NB4 (cell line): ENCODE data around the gene ZNF892.

Experiments used
- DNase-seq: peaks from one replicate; pipeline ENCODE4 v3.0.0; 2010; ENCODE audit warnings: low read depth
- H3K4me3 ChIP-seq: one replicate; pipeline ENCODE4 v1.5.1; 2011; ENCODE audit warnings: mild to moderate bottlenecking, low read depth, low read length, moderate library complexity
- MAX ChIP-seq: IDR thresholded peaks from 2 replicates; pipeline ENCODE4 v1.6.1; 2011; ENCODE audit warnings: low read depth, low read length
- MYC ChIP-seq: IDR thresholded peaks from 2 replicates; pipeline ENCODE4 v1.6.1; 2011; ENCODE audit warnings: low read depth, low read length
- POLR2A ChIP-seq: IDR thresholded peaks from 2 replicates; pipeline ENCODE4 v1.6.1; 2011; ENCODE audit warnings: mild to moderate bottlenecking; ENCODE audit not compliant: insufficient read length; ENCODE audit errors: extremely low read depth
- TF ChIP-seq, protein P1 (sequence below): IDR thresholded peaks from one replicate; pipeline ENCODE4 v1.5.1; 2012; ENCODE audit warnings: low read depth, low read length

ZNF892 gene

GRCh38 chr2:95207111-95207961, at the start of gene ZNF892:
Gene ZNF892, plus strand, starts transcription at chr2:95207521. Its CDS starts 295 bp downstream, at chr2:95207816.
- peak; percentile 93 for DNase-seq
- TF ChIP-seq MYC, result no peak
- TF ChIP-seq, protein P1, sequence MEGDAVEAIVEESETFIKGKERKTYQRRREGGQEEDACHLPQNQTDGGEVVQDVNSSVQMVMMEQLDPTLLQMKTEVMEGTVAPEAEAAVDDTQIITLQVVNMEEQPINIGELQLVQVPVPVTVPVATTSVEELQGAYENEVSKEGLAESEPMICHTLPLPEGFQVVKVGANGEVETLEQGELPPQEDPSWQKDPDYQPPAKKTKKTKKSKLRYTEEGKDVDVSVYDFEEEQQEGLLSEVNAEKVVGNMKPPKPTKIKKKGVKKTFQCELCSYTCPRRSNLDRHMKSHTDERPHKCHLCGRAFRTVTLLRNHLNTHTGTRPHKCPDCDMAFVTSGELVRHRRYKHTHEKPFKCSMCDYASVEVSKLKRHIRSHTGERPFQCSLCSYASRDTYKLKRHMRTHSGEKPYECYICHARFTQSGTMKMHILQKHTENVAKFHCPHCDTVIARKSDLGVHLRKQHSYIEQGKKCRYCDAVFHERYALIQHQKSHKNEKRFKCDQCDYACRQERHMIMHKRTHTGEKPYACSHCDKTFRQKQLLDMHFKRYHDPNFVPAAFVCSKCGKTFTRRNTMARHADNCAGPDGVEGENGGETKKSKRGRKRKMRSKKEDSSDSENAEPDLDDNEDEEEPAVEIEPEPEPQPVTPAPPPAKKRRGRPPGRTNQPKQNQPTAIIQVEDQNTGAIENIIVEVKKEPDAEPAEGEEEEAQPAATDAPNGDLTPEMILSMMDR, result peak; percentile 20
- H3K4me3 ChIP-seq, result peak within 1 kb of the TSS; percentile 70

- no peak for DNase-seq
- TF ChIP-seq POLR2A, result no peak
- no peak for TF ChIP-seq MAX
- TF ChIP-seq, protein P1, result no peak
- TF ChIP-seq MYC, result no peak
- peak overlapping the region; percentile 63 for H3K4me3 ChIP-seq
Observed at GRCh38 chr2:95158441-95158840, 48.9 kb upstream of the ZNF892 start.

- DNase-seq, result peak; percentile 62
- peak overlapping the region; percentile 63 for H3K4me3 ChIP-seq
- TF ChIP-seq MAX (no peak), MYC (no peak), POLR2A (no peak)
- TF ChIP-seq, protein P1, result no peak
Observed at GRCh38 chr2:95158891-95159619, 48.3 kb upstream of the ZNF892 start.

GRCh38 chr2:95159690-95160449, 47.5 kb upstream of the ZNF892 start, which contains the start of gene ZNF514:
Gene ZNF514, minus strand, starts transcription at chr2:95159848. Its CDS starts 6,595 bp downstream, at chr2:95153253.
- TF ChIP-seq MYC, result peak; percentile 24; the same call in 1 of the 2 replicates
- TF ChIP-seq POLR2A, result no peak
- TF ChIP-seq, protein P1, result no peak
- TF ChIP-seq MAX, result peak; percentile 48; the same call in 1 of the 2 replicates
- H3K4me3 ChIP-seq, result peak within 1 kb of the TSS; percentile 63
- peak; percentile 86 for DNase-seq

- H3K4me3 ChIP-seq, result peak overlapping the region; percentile 81
- TF ChIP-seq MAX (no peak), POLR2A (no peak), MYC (no peak)
- TF ChIP-seq, protein P1, result no peak
- no peak for DNase-seq
Observed at GRCh38 chr2:95165030-95165370, 42.3 kb upstream of the ZNF892 start.
